GM12873 (cell line): ENCODE data around the gene SEC24B.

Experiments used
- TF ChIP-seq, protein P1 (sequence below): IDR thresholded peaks from 2 replicates; pipeline ENCODE4 v1.5.1; 2012; ENCODE audit warnings: low read depth, mild to moderate bottlenecking, moderate library complexity, low read length, control low read depth; ENCODE audit not compliant: insufficient read depth; ENCODE audit errors: missing control alignments

Gene SEC24B

DNA sequence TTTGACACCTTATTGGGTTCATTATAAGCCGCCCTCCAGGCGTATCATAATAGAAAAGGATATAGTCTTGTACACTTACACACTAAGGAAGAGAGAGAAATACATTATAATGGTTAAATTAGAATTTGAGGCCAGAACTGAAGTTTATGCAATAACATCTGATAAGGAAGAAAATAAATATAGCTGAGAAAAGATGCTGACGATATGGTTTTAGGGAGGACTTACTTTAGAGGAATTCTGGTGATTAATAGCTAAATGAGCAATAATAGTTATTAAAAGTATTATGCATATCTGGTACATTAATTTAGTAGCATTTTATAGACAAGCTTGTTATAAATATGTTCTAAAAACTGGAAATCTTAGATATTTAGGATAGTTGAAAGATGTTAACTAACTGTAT is 138.5 kb downstream of the SEC24B start:
- TF ChIP-seq, protein P1, sequence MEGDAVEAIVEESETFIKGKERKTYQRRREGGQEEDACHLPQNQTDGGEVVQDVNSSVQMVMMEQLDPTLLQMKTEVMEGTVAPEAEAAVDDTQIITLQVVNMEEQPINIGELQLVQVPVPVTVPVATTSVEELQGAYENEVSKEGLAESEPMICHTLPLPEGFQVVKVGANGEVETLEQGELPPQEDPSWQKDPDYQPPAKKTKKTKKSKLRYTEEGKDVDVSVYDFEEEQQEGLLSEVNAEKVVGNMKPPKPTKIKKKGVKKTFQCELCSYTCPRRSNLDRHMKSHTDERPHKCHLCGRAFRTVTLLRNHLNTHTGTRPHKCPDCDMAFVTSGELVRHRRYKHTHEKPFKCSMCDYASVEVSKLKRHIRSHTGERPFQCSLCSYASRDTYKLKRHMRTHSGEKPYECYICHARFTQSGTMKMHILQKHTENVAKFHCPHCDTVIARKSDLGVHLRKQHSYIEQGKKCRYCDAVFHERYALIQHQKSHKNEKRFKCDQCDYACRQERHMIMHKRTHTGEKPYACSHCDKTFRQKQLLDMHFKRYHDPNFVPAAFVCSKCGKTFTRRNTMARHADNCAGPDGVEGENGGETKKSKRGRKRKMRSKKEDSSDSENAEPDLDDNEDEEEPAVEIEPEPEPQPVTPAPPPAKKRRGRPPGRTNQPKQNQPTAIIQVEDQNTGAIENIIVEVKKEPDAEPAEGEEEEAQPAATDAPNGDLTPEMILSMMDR = no peak

DNA sequence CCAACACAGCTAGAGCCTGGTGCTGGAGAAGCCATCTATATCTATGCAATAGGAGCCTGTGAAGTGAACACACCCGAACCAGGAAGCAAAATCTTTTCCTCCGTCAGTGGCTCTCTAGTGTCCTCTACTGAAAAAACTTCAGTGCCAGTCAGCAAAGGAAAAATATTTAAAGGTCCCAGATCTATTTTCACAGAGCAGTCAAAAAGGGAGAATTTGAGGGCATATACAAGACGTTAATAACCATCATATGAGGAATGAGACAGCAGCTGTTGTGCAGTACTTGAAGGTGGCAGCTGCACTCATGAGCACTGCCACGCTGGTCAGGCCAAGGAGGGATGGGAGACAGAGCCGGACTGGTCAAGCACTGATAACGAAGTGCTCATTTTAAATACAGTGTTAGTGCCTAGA is 140.8 kb downstream of the SEC24B start:
- TF ChIP-seq, protein P1 = no peak

DNA sequence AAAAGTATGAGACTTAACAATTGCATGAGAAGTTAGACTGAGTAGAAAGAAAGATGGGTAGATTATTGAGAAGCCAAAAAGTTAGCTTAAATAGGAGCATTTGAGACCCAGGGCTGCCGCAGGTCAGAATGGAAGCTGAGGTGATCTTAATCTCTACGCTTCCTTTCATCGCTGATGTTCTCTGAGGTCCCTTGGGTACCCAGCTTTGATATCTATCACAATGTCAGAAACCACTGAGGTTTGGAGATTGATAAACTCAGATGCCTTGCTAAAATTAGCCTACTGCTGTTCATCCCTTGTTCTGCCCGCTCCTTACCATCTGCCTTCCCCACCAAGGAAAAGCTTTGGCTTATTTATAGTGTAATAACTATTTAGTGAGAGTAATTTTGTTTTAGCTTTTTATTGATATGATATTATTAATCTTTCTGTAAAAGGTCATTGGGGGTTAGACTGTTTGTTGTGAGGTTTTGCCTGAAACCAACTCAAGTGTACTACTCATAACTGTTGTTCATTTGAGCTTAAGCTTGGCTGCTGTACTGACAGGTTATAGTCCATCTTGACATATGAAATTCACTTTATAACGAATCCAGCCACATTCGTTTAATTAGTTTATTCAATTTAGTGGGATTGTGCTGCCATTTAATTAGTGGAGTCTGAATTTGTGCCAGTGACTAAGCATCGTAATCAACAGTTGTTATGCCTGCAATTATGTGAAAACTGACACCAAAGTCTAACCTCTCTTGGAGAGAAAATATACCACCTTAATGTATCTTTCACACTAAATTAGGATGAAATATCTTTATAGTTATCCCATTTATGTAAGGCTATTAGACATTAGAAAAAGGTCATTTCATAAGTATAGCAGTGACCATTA is 141.6 kb downstream of the SEC24B start:
- TF ChIP-seq, protein P1 = no peak

DNA sequence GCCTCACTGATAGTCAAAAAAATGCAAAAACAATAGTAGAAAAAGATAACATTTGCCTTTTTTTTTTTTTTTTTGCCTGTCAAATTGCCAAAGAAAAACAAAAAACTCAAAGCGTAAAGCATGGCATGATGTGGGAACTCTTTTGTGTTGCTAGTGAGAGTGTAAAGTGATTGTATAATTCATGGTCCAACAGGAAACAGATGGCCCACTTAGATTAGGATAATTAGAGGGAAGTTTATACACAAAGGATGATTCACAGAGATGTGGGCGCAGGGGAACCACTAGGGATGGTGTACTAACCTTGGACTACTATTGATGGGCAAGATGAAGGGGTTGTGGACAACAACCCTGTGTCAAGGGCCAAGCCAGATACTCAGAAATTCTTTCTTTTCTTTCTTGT is 142.8 kb downstream of the SEC24B start:
- TF ChIP-seq, protein P1 = no peak

DNA sequence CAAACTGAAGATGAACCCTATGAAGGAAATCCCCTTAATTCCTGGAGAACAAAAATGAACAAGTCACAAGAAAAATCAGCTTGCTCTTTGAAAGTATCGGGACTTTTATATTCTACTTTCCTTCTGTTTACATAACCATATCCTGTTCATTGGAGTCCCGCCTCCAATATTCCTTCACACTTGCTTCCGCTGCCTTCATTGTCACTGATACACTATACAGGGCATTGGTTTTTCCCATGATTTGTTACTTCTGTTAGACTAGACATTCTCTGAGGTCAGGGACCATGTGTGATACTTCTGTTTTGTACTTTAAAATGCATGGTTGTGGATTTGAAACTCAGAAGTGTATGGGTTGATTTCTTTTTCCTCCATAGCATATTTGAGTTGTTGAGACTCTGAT is 145.2 kb downstream of the SEC24B start:
- TF ChIP-seq, protein P1 = no peak

DNA sequence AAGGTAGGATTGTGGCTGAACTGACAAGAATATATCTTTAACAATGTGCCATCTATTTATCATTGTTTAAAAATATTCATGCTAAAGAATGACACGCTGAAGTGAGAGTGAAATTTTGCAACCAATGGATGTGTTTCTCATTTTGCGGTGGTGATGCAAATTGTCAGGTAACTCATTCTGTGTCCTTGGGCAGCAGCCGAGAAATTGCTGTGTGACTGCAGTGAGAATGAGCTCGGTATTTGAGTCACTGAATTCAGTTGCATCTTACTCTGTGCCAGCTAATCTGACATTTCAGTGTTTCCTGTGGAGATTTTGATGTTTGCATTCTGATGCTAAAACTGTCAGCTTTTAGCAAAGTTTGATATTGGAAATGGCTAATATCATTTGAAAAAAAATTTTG is 154.6 kb downstream of the SEC24B start:
- TF ChIP-seq, protein P1 = no peak

DNA sequence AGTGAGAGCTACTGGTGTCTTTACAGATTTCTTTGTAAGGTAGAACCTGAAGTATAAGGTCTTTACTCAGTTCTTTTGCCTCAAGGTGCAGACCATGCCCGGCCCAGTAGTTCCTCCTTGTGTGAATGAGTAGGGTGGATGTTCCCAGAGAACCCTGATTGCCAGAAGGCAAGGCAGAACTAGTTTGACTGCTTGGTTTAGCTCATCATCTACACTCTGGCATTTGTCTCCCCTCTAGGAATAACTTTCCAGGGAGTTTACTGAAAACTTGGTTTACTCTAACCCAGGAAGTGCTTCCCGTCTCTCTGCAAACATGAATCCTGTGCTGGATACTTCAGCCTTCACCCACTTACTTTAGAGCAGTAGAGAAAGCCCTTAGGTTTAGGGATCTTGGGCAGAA is 155.5 kb downstream of the SEC24B start:
- TF ChIP-seq, protein P1 = no peak
